CD4-positive, alpha-beta T cell (primary cell): ENCODE data around the gene STAB2. TPM values are rescaled to one million over a fixed set of nuclear protein-coding genes. Genes with fewer than 3 reads are reported as not detected.

Experiments used
- ATAC-seq: fragments of 200-7000 bp; cut with Tn5 transposase; one replicate; pipeline ENCODE4 v1.10.0; 2022; ENCODE audit warnings: mild to moderate bottlenecking; ENCODE audit not compliant: poor library complexity
- CTCF ChIA-PET: fragments of 350-600 bp; sonication (Branson Sonifier 250); formaldehyde crosslinking; loops from one replicate; lab custom pipeline; 2021; ENCODE audit warnings: antibody characterized with exemption, inconsistent platforms; lab: Charles Lee
- POLR2A ChIA-PET: fragments of 350-600 bp; sonication (Branson Sonifier 250); formaldehyde crosslinking; loops from one replicate; lab custom pipeline; 2021; ENCODE audit warnings: antibody characterized with exemption, inconsistent platforms; lab: Charles Lee
- DNase-seq, 14 experiments: peaks; one replicate each; pipeline ENCODE4 v3.0.0-alpha.2; 2013 to 2020; ENCODE audit warnings: mixed read lengths in 2 of 14
- H3K27ac ChIP-seq, 2 donors: one replicate each; pipeline versions ENCODE4 v1.5.1 to v1.7.0; 2013; ENCODE audit warnings: low read length in 2 of 2, low read depth in 1 of 2, mild to moderate bottlenecking in 1 of 2
- H3K27me3 ChIP-seq, 2 experiments: 1 replicate in 1 of 2; 2 replicates in 1 of 2; pipeline versions ENCODE4 v1.6.1 to v1.7.0; 2013; ENCODE audit warnings: low read length in 2 of 2, control low read depth in 1 of 2, mild to moderate bottlenecking in 1 of 2, moderate library complexity in 1 of 2; ENCODE audit not compliant: insufficient read depth in 2 of 2, control insufficient read depth in 1 of 2
- H3K36me3 ChIP-seq: one replicate; pipeline ENCODE4 v1.6.1; 2013; ENCODE audit warnings: low read length, control low read depth; ENCODE audit not compliant: insufficient read depth
- H3K4me1 ChIP-seq: one replicate; pipeline ENCODE4 v1.6.1; 2013; ENCODE audit warnings: low read length, control low read depth; ENCODE audit not compliant: insufficient read depth
- H3K4me3 ChIP-seq: one replicate; pipeline ENCODE4 v1.5.1; 2013; ENCODE audit warnings: mild to moderate bottlenecking, low read length, moderate library complexity
- H3K9me3 ChIP-seq, 2 experiments: 1 replicate in 1 of 2; 2 replicates in 1 of 2; pipeline versions ENCODE4 v1.6.1 to v1.7.0; 2013; ENCODE audit warnings: low read length in 2 of 2, mild to moderate bottlenecking in 2 of 2, control low read depth in 1 of 2, moderate library complexity in 1 of 2; ENCODE audit not compliant: control insufficient read depth in 1 of 2, insufficient read depth in 1 of 2
- H3K27ac Mint-ChIP-seq: one replicate; pipeline ENCODE4 v1.8.0; 2020; ENCODE audit warnings: mixed read lengths
- H3K27me3 Mint-ChIP-seq: one replicate; pipeline ENCODE4 v1.8.0; 2021; ENCODE audit warnings: mixed read lengths
- H3K36me3 Mint-ChIP-seq: one replicate; pipeline ENCODE4 v1.8.0; 2021; ENCODE audit warnings: low read depth, mixed read lengths
- H3K4me1 Mint-ChIP-seq: one replicate; pipeline ENCODE4 v1.8.0; 2021; ENCODE audit warnings: low read depth, mixed read lengths
- H3K4me3 Mint-ChIP-seq: one replicate; pipeline ENCODE4 v1.8.0; 2020; ENCODE audit warnings: mild to moderate bottlenecking, mixed read lengths
- H3K9me3 Mint-ChIP-seq: one replicate; pipeline ENCODE4 v1.8.0; 2020; ENCODE audit warnings: mixed read lengths
- CTCF ChIP-seq: fragments of 200-600 bp; IDR thresholded peaks from one replicate; pipeline ENCODE4 v1.8.0; 2022; ENCODE audit warnings: antibody characterized with exemption, mild to moderate bottlenecking
- intact Hi-C, 2 experiments: fragments of 100-400 bp; cut with DNase I in 1 of 2; cut with micrococcal nuclease in 1 of 2; formaldehyde crosslinking; loops; one replicate each; pipeline versions ENCODE4 v1.15.1 to v1.9.0; 2023 to 2025; cut with DNase I, micrococcal nuclease
- total RNA-seq, 174 experiments: library from RNA in 2 of 174; stranded (reverse) in 2 of 174; gene quantifications; one replicate each; pipeline ENCODE4 v1.2.3 and lab custom pipeline; 2021 to 2026

Gene STAB2
- total RNA-seq, 2 experiments from 2014 or later = not detected

DNA sequence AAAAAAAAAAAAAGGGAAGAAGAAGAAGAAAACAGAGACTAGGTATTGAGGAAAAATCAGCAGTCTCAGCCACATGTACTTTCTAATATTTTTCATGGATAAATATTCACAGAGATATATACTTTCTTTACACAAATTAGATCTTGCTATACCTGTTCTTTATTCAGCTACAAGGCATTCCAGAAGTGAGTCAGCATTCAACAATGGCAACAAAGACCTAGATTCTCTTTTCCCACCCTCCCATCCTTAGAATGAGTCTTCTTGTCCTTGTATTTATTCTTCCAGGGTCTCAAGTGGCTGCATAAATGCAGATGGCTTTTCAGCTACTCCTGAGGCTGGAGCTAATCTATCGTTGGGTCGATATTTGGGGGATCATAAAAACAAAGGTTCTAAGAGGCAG lies 160.9 kb downstream of the STAB2 start:
- Mint-ChIP-seq H3K27ac (no peak overlapping the region), H3K4me1 (no peaks in the 10 kb centered on the region), H3K27me3 (peaks cover 4% of the 10 kb centered on the region), H3K4me3 (no peak overlapping the region), H3K9me3 (no peaks in the 10 kb centered on the region), H3K36me3 (no peaks in the 10 kb centered on the region)
- Histone ChIP-seq H3K36me3 (no peaks in the 10 kb centered on the region), H3K27ac (no peak overlapping the region), H3K27me3 (no peaks in the 10 kb centered on the region), H3K4me1 (no peaks in the 10 kb centered on the region), H3K4me3 (no peak overlapping the region), H3K9me3 (no peaks in the 10 kb centered on the region)
- intact Hi-C loops = no loop called here
- no peak for TF ChIP-seq CTCF
- DNase-seq = no peak
- ChIA-PET POLR2A (no interaction called here), CTCF (no interaction called here)
- no peak for ATAC-seq

DNA sequence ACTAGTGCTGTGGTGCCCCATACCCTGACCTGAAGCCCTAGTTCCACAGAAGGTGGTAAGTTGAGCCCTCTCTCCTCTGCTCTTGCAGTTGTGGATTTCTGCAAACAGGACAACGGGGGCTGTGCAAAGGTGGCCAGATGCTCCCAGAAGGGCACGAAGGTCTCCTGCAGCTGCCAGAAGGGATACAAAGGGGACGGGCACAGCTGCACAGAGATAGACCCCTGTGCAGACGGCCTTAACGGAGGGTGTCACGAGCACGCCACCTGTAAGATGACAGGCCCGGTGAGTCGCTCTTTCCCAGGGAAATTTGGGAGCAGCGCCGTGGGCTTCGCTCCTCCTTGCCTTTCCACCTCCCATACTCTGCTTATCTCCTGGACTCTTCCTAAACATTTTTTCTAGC lies 161.8 kb downstream of the STAB2 start:
- Mint-ChIP-seq H3K27ac (no peak overlapping the region), H3K27me3 (peaks cover 4% of the 10 kb centered on the region), H3K36me3 (no peaks in the 10 kb centered on the region), H3K9me3 (no peaks in the 10 kb centered on the region), H3K4me1 (no peaks in the 10 kb centered on the region), H3K4me3 (no peak overlapping the region)
- ATAC-seq (no peak), DNase-seq (no peak)
- H3K27me3 ChIP-seq = no peaks in the 10 kb centered on the region
- no peak overlapping the region for H3K4me3 ChIP-seq
- intact Hi-C loops = no loop called here
- POLR2A ChIA-PET = no interaction called here
- H3K4me1 ChIP-seq = no peaks in the 10 kb centered on the region
- H3K27ac ChIP-seq = no peak overlapping the region
- TF ChIP-seq CTCF = no peak
- H3K9me3 ChIP-seq = no peaks in the 10 kb centered on the region
- CTCF ChIA-PET = no interaction called here
- H3K36me3 ChIP-seq = no peaks in the 10 kb centered on the region

GRCh38 chr12:103751171-103751570 lies 164.1 kb downstream of the STAB2 start:
- POLR2A ChIA-PET = interaction anchor here (1.0 kb wide), 1 partner anchor 9 kb away, joined by 3 read pairs; no protein-coding TSS in a partner anchor
- TF ChIP-seq CTCF = no peak
- DNase-seq (no peak), ATAC-seq (no peak)
- H3K4me3 ChIP-seq = no peak overlapping the region
- Mint-ChIP-seq H3K27ac (no peak overlapping the region), H3K9me3 (no peaks in the 10 kb centered on the region), H3K27me3 (peaks cover 4% of the 10 kb centered on the region), H3K4me1 (no peaks in the 10 kb centered on the region), H3K4me3 (no peak overlapping the region), H3K36me3 (no peaks in the 10 kb centered on the region)
- intact Hi-C loops = no loop called here
- no peaks in the 10 kb centered on the region for H3K27me3 ChIP-seq
- H3K36me3 ChIP-seq = no peaks in the 10 kb centered on the region
- H3K4me1 ChIP-seq = no peaks in the 10 kb centered on the region
- no peak overlapping the region for H3K27ac ChIP-seq
- CTCF ChIA-PET = no interaction called here
- no peaks in the 10 kb centered on the region for H3K9me3 ChIP-seq
